Measurements from ENCODE around the gene ATG2A.

DNA sequence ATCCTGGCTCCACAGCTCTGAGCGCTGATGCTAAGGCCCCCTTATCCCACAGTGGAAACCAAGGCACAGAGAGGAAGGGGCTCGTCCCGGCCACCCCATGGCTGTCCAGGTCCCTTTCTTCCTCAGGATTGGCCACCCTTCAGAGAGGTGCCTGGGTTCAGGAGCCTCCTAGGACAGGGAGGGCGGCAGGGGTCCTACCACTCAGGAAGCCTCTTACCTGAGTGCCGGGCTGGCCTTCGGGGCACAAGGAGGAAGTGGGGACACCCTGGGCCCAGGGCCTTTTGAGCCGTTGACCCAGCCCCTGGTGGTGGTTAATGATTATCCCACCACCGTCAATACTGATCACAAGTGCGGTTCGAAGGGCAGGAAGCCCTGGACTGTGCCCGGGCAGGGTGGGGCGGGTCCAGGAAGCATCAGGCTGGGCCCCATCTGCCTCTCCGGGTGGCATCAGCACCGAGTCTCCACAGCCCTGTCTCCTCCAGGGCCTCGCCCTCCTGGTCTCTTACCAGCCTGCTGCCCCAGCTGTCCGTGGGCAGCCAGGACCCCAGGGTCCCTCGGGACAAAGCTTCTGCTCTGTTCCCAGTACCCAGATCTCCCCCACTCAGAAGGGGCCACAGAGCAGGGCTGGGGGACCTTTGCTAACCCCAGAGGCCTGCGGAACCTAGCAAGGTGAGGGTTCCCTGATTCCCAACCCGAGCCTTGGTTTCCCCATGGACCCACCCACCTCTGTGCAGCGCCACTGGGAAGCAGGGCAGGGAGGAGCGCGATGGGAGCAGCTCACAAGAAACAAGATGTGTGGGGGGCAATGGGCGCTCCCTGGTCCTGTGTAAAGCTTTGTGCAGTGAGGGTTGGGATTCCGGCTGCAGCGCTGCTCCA, 23.6 kb downstream of the ATG2A start:
- TF ChIP-seq CTCF (IDR thresholded peaks at IDR 0.05; ENCODE audit: insufficient read depth, low read length) = no peak
- TF ChIP-seq SPI1 (IDR thresholded peaks at IDR 0.05; ENCODE audit: borderline replicate concordance, low read depth) = no peak

Data from HL-60 (cell line).